Spinal cord (tissue), 10 donors: Measurements from ENCODE around the gene SYT2. TPM values are rescaled to one million over a fixed set of nuclear protein-coding genes. Genes with fewer than 3 reads are reported as not detected.

Experiments
- DNase-seq, 6 donors: peaks; one replicate each; pipeline versions ENCODE4 v3.0.0 to v3.0.0-alpha.2; 2013 to 2015; ENCODE audit warnings: low spot score in 6 of 6, low read depth in 4 of 6
- H3K27ac ChIP-seq: one replicate; pipeline ENCODE4 v1.5.1; 2013; ENCODE audit warnings: low read depth, low read length, control low read depth
- H3K27me3 ChIP-seq: one replicate; pipeline ENCODE4 v1.6.1; 2013; ENCODE audit warnings: low read length; ENCODE audit not compliant: control insufficient read depth, insufficient read depth
- H3K36me3 ChIP-seq: one replicate; pipeline ENCODE4 v1.6.1; 2013; ENCODE audit warnings: low read length; ENCODE audit not compliant: control insufficient read depth, insufficient read depth
- H3K4me1 ChIP-seq: one replicate; pipeline ENCODE4 v1.6.1; 2013; ENCODE audit warnings: low read length; ENCODE audit not compliant: control insufficient read depth, insufficient read depth
- H3K4me3 ChIP-seq: one replicate; pipeline ENCODE4 v1.5.1; 2013; ENCODE audit warnings: low read depth, low read length, control low read depth
- H3K9me3 ChIP-seq: one replicate; pipeline ENCODE4 v1.6.1; 2013; ENCODE audit warnings: low read length; ENCODE audit not compliant: control insufficient read depth, insufficient read depth
- WGBS: methylation state at CpG from one replicate; pipeline ENCODE4 v1.1.5; 2013; ENCODE audit warnings: missing lambda C conversion rate; ENCODE audit not compliant: insufficient coverage; 5-methylcytosine and 5-hydroxymethylcytosine counted together
- polyA plus RNA-seq, 2 donors: library from polyadenylated mRNA; unstranded; fragments of 120-200 nt; gene quantifications; one replicate each; pipeline ENCODE4 v1.2.1, GENCODE V29; 2013; ENCODE audit not compliant: insufficient read length in 2 of 2
- total RNA-seq, 2 donors: library from RNA; depleted of rRNA in 1 of 2; stranded (reverse); fragments of 120-200 nt in 1 of 2; fragments of >200 nt in 1 of 2; gene quantifications; one replicate each; pipeline versions ENCODE4 v1.2.3 to v1.2.4, GENCODE V29; 2013 to 2014
- donor health status: healthy.

The SYT2 gene
- total and polyA plus RNA-seq, 4 donors = 11.1 to 59.2 (median 48.8) TPM

GRCh38 chr1:202572867-202573266 lies 137.4 kb downstream of the SYT2 start:
- H3K27me3 ChIP-seq = no peaks in the 10 kb centered on the region
- DNase-seq = no peak
- H3K36me3 ChIP-seq = peaks cover 8% of the 10 kb centered on the region
- H3K9me3 ChIP-seq = no peaks in the 10 kb centered on the region
- 100% methylated on average over 1 of the region's 1 CpG for WGBS
- no peaks in the 10 kb centered on the region for H3K4me1 ChIP-seq
- no peak overlapping the region for H3K27ac ChIP-seq
- H3K4me3 ChIP-seq = no peak overlapping the region

- no peaks in the 10 kb centered on the region for H3K4me1 ChIP-seq
- H3K36me3 ChIP-seq = peaks cover 8% of the 10 kb centered on the region
- H3K27ac ChIP-seq = no peak overlapping the region
- peak in 2 of 6 donors; percentile 60 to 73 for DNase-seq
- H3K9me3 ChIP-seq = no peaks in the 10 kb centered on the region
- H3K4me3 ChIP-seq = no peak overlapping the region
- no peaks in the 10 kb centered on the region for H3K27me3 ChIP-seq
- 92% methylated on average over 2 of the region's 3 CpGs for WGBS
Measured at GRCh38 chr1:202571719-202572339, 138.4 kb downstream of the SYT2 start.

GRCh38 chr1:202569393-202570322 lies 140.6 kb downstream of the SYT2 start:
- peak in 1 of 6 donors; percentile 38 for DNase-seq
- Histone ChIP-seq H3K36me3 (peaks cover 3% of the 10 kb centered on the region), H3K9me3 (no peaks in the 10 kb centered on the region), H3K27ac (peak overlapping the region; percentile 10), H3K4me1 (no peaks in the 10 kb centered on the region), H3K4me3 (no peak overlapping the region), H3K27me3 (no peaks in the 10 kb centered on the region)

GRCh38 chr1:202568826-202569225 lies 141.4 kb downstream of the SYT2 start:
- peak in 1 of 6 donors; percentile 67 for DNase-seq
- Histone ChIP-seq H3K9me3 (no peaks in the 10 kb centered on the region), H3K36me3 (peaks cover 3% of the 10 kb centered on the region), H3K27me3 (no peaks in the 10 kb centered on the region), H3K4me3 (no peak overlapping the region), H3K4me1 (no peaks in the 10 kb centered on the region), H3K27ac (peak overlapping the region; percentile 62)
- 38% methylated on average over 1 of the region's 4 CpGs for WGBS

GRCh38 chr1:202568410-202568809 lies 141.8 kb downstream of the SYT2 start:
- Histone ChIP-seq H3K4me1 (no peaks in the 10 kb centered on the region), H3K27me3 (no peaks in the 10 kb centered on the region), H3K36me3 (peaks cover 3% of the 10 kb centered on the region), H3K4me3 (no peak overlapping the region), H3K27ac (peak overlapping the region; percentile 62), H3K9me3 (no peaks in the 10 kb centered on the region)
- no CpG with 5 or more reads among the region's 2 CpGs for WGBS
- DNase-seq = peak in 1 of 6 donors; percentile 65

- Histone ChIP-seq H3K4me3 (no peak overlapping the region), H3K4me1 (no peaks in the 10 kb centered on the region), H3K36me3 (peaks cover 7% of the 10 kb centered on the region), H3K27ac (peak overlapping the region; percentile 62), H3K27me3 (no peaks in the 10 kb centered on the region), H3K9me3 (no peaks in the 10 kb centered on the region)
- WGBS = 100% methylated on average over 1 of the region's 4 CpGs
- DNase-seq = no peak
Measured at GRCh38 chr1:202567738-202568137, 142.5 kb downstream of the SYT2 start.

GRCh38 chr1:202565890-202566602 lies 144.2 kb downstream of the SYT2 start:
- Histone ChIP-seq H3K9me3 (no peaks in the 10 kb centered on the region), H3K27me3 (no peaks in the 10 kb centered on the region), H3K4me1 (no peaks in the 10 kb centered on the region), H3K36me3 (peaks cover 3% of the 10 kb centered on the region), H3K4me3 (no peak overlapping the region), H3K27ac (no peak overlapping the region)
- 100% methylated on average over 1 of the region's 2 CpGs for WGBS
- DNase-seq = no peak

GRCh38 chr1:202564958-202565495 lies 145.2 kb downstream of the SYT2 start:
- Histone ChIP-seq H3K4me3 (no peak overlapping the region), H3K27ac (no peak overlapping the region), H3K4me1 (no peaks in the 10 kb centered on the region), H3K36me3 (peaks cover 3% of the 10 kb centered on the region), H3K27me3 (no peaks in the 10 kb centered on the region), H3K9me3 (no peaks in the 10 kb centered on the region)
- DNase-seq = peak in 1 of 6 donors; percentile 72
- 71% methylated on average over 1 of the region's 2 CpGs for WGBS

- Histone ChIP-seq H3K27me3 (no peaks in the 10 kb centered on the region), H3K9me3 (no peaks in the 10 kb centered on the region), H3K4me3 (no peak overlapping the region), H3K27ac (no peak overlapping the region), H3K36me3 (peaks cover 3% of the 10 kb centered on the region), H3K4me1 (no peaks in the 10 kb centered on the region)
- no peak for DNase-seq
- WGBS = 100% methylated on average over 1 of the region's 1 CpG
Measured at GRCh38 chr1:202563818-202564217, 146.4 kb downstream of the SYT2 start.
